T-cell (primary cell): Measurements from ENCODE around the gene SLC25A11. TPM values are rescaled to one million over a fixed set of nuclear protein-coding genes. Genes with fewer than 3 reads are reported as not detected.

ENCODE experiments used
- total RNA-seq, 35 experiments: library from RNA in 6 of 35; stranded (reverse) in 6 of 35; fragments of 120-200 nt in 1 of 35; gene quantifications; one replicate each; pipeline versions ENCODE4 v1.2.1 to v1.2.4 and lab custom pipeline; 2013 to 2026

The SLC25A11 gene
- total RNA-seq, 5 donors from 2014 or later (not counting 1 experiment from before 2014, with no cell fraction given) = 30.9 to 51.6 (median 47.0) TPM

Other genes with a start within 250 kb of the SLC25A11 start
- 10 to 100 TPM; 50.0 to 88.3 (median 85.0) TPM for gene PELP1, start 235.9 kb downstream of the SLC25A11 start, total RNA-seq
- 100 to 1,000 TPM; 247 to 374 (median 325) TPM for gene ARRB2, start 229.4 kb downstream of the SLC25A11 start, total RNA-seq
- gene MED11, start 208.6 kb downstream of the SLC25A11 start, total RNA-seq = 10 to 100 TPM in 4 of 5 donors, 1 to 10 TPM in 1; 9.0 to 33.1 (median 28.6) TPM
- gene ZMYND15, start 200.2 kb downstream of the SLC25A11 start, total RNA-seq = 1 to 10 TPM in 1 of 5 donors, under 1 TPM in 4; 0.29 to 1.4 (median 0.44) TPM
- gene CXCL16, start 200.1 kb downstream of the SLC25A11 start, total RNA-seq = 10 to 100 TPM in 1 of 5 donors, 1 to 10 TPM in 4; 2.5 to 11.2 (median 3.1) TPM
- not detected for gene TM4SF5, start 168.2 kb downstream of the SLC25A11 start, total RNA-seq
- under 1 TPM in 4 of 5 donors, not detected in 1; 0.38 to 0.82 (median 0.59) TPM for gene VMO1, start 153.7 kb downstream of the SLC25A11 start, total RNA-seq
- not detected for gene GLTPD2, start 151.1 kb downstream of the SLC25A11 start, total RNA-seq
- gene PSMB6, start 143.9 kb downstream of the SLC25A11 start, total RNA-seq = 10 to 100 TPM; 45.7 to 63.5 (median 57.0) TPM
- 10 to 100 TPM; 24.2 to 41.7 (median 31.4) TPM for gene PLD2, start 132.9 kb downstream of the SLC25A11 start, total RNA-seq
- 100 to 1,000 TPM; 156 to 189 (median 164) TPM for gene MINK1, start 106.7 kb downstream of the SLC25A11 start, total RNA-seq
- 10 to 100 TPM in 2 of 5 donors, 1 to 10 TPM in 3; 3.1 to 41.1 (median 4.1) TPM for gene C17orf107, start 40.5 kb downstream of the SLC25A11 start, total RNA-seq
- gene CHRNE, start 36.9 kb downstream of the SLC25A11 start, total RNA-seq = 1 to 10 TPM in 3 of 5 donors, under 1 TPM in 2; 0.73 to 3.5 (median 1.3) TPM
- gene GP1BA, start 7.8 kb downstream of the SLC25A11 start, total RNA-seq = under 1 TPM in 1 of 5 donors, not detected in 4; 0.40 TPM
- 100 to 1,000 TPM; 109 to 158 (median 135) TPM for gene RNF167, start 222 bp upstream of the SLC25A11 start, total RNA-seq
- 100 to 1,000 TPM; 654 to 853 (median 744) TPM for gene PFN1, start 8.5 kb upstream of the SLC25A11 start, total RNA-seq
- 10 to 100 TPM; 31.0 to 38.4 (median 36.3) TPM for gene ENO3, start 11.1 kb upstream of the SLC25A11 start, total RNA-seq
- gene SPAG7, start 27.8 kb upstream of the SLC25A11 start, total RNA-seq = 10 to 100 TPM; 36.4 to 65.6 (median 55.8) TPM
- gene CAMTA2, start 47.6 kb upstream of the SLC25A11 start, total RNA-seq = 10 to 100 TPM; 59.8 to 82.8 (median 72.0) TPM
- under 1 TPM in 2 of 5 donors, not detected in 3; 0.38 to 0.43 TPM for gene INCA1, start 57.5 kb upstream of the SLC25A11 start, total RNA-seq
- gene KIF1C, start 57.9 kb upstream of the SLC25A11 start, total RNA-seq = 10 to 100 TPM; 15.3 to 37.9 (median 28.5) TPM
- gene SLC52A1, start 95.4 kb upstream of the SLC25A11 start, total RNA-seq = under 1 TPM in 3 of 5 donors, not detected in 2; 0.14 to 0.62 (median 0.25) TPM
- 10 to 100 TPM in 1 of 5 donors, 1 to 10 TPM in 4; 3.3 to 10.4 (median 8.5) TPM for gene ZFP3, start 138.4 kb upstream of the SLC25A11 start, total RNA-seq
- 10 to 100 TPM in 3 of 5 donors, 1 to 10 TPM in 2; 7.3 to 20.9 (median 14.2) TPM for gene ZNF232, start 171.8 kb upstream of the SLC25A11 start, total RNA-seq
- 1 to 10 TPM in 1 of 5 donors, under 1 TPM in 4; 0.03 to 1.1 (median 0.09) TPM for gene USP6, start 176.0 kb upstream of the SLC25A11 start, total RNA-seq